HEK293 (cell line): ENCODE measurements around the gene VSTM2L.
"Not testable (repeated sequence)": the region's sequence is repeated elsewhere in the genome, so short reads cannot be mapped to it uniquely, and the experiment has no call there.

ENCODE experiments used
- HOXA7 ChIP-seq: sonication (generic); formaldehyde crosslinking; IDR thresholded peaks from 2 replicates; pipeline ENCODE4 v1.8.1; 2022; ENCODE audit warnings: missing genetic modification reagents, borderline replicate concordance
- KLF1 ChIP-seq: fragments of 450-650 bp; formaldehyde crosslinking; IDR thresholded peaks from 2 replicates; pipeline ENCODE4 v1.5.1; 2016; ENCODE audit warnings: missing biosample characterization, missing genetic modification characterization
- MYNN ChIP-seq: fragments of 450-650 bp; formaldehyde crosslinking; IDR thresholded peaks from 2 replicates; pipeline ENCODE4 v1.5.1; 2016; ENCODE audit warnings: missing biosample characterization, missing genetic modification characterization, borderline replicate concordance
- ZBTB7A ChIP-seq: fragments of 450-650 bp; formaldehyde crosslinking; IDR thresholded peaks from 2 replicates; pipeline ENCODE4 v1.5.1; 2016; ENCODE audit warnings: low read depth, missing biosample characterization, missing genetic modification characterization
- ZNF335 ChIP-seq: fragments of 450-650 bp; formaldehyde crosslinking; conservative IDR thresholded peaks from 2 replicates; pipeline ENCODE4 v1.5.1; 2016; ENCODE audit warnings: missing biosample characterization, missing genetic modification characterization
- ZNF548 ChIP-seq: fragments of 450-650 bp; formaldehyde crosslinking; IDR thresholded peaks from 2 replicates; pipeline ENCODE4 v1.5.1; 2016; ENCODE audit warnings: missing biosample characterization, missing genetic modification characterization
- ZNF623 ChIP-seq: fragments of 450-650 bp; formaldehyde crosslinking; IDR thresholded peaks from 2 replicates; pipeline ENCODE4 v1.5.1; 2016; ENCODE audit warnings: missing biosample characterization, missing genetic modification characterization
- ZNF791 ChIP-seq: fragments of 450-650 bp; formaldehyde crosslinking; IDR thresholded peaks from 2 replicates; pipeline ENCODE4 v1.5.1; 2016; ENCODE audit warnings: missing biosample characterization, missing genetic modification characterization
- TF ChIP-seq, protein P1 (sequence below): fragments of 450-650 bp; formaldehyde crosslinking; IDR thresholded peaks from 2 replicates; pipeline ENCODE4 v1.5.1; 2016; ENCODE audit warnings: missing biosample characterization, missing genetic modification characterization

DNA sequence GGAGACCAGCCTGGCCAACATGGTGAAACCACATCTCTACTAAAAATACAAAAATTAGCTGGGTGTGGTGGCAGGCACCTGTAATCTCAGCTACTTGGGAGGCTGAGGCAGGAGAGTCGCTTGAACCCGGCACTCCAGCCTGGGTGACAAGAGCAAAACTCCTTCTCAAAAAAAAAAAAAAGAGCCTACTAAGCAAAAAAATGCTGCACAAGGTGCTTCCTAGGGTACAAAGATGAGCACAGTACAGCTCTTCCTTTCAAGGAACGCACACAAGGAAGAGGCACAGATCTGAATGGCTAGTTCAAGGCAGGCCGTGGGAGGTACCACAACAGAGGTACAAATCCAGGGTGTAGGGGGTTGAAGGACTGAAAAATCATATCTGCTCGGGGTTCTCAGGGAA is 46.9 kb upstream of the VSTM2L start:
- not testable (repeated sequence) for TF ChIP-seq MYNN (tag by site-specific recombination); KLF1 (tag by site-specific recombination); ZNF623 (tag by site-specific recombination); ZNF548; ZBTB7A (tag by site-specific recombination); ZNF791 (tag by site-specific recombination); ZNF335 (tag by site-specific recombination); HOXA7 (CRISPR knock-in tag)
- TF ChIP-seq, protein P1, sequence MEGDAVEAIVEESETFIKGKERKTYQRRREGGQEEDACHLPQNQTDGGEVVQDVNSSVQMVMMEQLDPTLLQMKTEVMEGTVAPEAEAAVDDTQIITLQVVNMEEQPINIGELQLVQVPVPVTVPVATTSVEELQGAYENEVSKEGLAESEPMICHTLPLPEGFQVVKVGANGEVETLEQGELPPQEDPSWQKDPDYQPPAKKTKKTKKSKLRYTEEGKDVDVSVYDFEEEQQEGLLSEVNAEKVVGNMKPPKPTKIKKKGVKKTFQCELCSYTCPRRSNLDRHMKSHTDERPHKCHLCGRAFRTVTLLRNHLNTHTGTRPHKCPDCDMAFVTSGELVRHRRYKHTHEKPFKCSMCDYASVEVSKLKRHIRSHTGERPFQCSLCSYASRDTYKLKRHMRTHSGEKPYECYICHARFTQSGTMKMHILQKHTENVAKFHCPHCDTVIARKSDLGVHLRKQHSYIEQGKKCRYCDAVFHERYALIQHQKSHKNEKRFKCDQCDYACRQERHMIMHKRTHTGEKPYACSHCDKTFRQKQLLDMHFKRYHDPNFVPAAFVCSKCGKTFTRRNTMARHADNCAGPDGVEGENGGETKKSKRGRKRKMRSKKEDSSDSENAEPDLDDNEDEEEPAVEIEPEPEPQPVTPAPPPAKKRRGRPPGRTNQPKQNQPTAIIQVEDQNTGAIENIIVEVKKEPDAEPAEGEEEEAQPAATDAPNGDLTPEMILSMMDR (tag by site-specific recombination) = not testable (repeated sequence)
